H9 (cell line): ENCODE data around the gene RNF183. TPM values are rescaled to one million over a fixed set of nuclear protein-coding genes. Genes with fewer than 3 reads are reported as not detected.

Experiments
- DNase-seq: peaks from one replicate; pipeline ENCODE4 v3.0.0-alpha.2; 2017
- H2AFZ ChIP-seq: one replicate; pipeline ENCODE4 v1.6.1; 2013; ENCODE audit warnings: mild to moderate bottlenecking, low read length, control low read depth, moderate library complexity
- H2AK5ac ChIP-seq: 2 replicates; pipeline ENCODE4 v1.6.1; 2013; ENCODE audit warnings: low read length, control low read depth, mixed read lengths; ENCODE audit not compliant: insufficient read length
- H2BK120ac ChIP-seq: one replicate; pipeline ENCODE4 v1.6.1; 2013; ENCODE audit warnings: low read depth, mild to moderate bottlenecking, low read length, control low read depth, inconsistent platforms; ENCODE audit not compliant: poor library complexity, severe bottlenecking
- H2BK12ac ChIP-seq: 2 replicates; pipeline ENCODE4 v1.6.1; 2013; ENCODE audit warnings: low read length, control low read depth, mixed read lengths, low read depth; ENCODE audit not compliant: insufficient read length
- H2BK15ac ChIP-seq: 2 replicates; pipeline ENCODE4 v1.6.1; 2013; ENCODE audit warnings: low read depth, low read length, control low read depth
- H2BK20ac ChIP-seq: one replicate; pipeline ENCODE4 v1.6.1; 2013; ENCODE audit warnings: low read depth, mild to moderate bottlenecking, low read length, control low read depth, inconsistent platforms; ENCODE audit not compliant: poor library complexity, severe bottlenecking
- H2BK5ac ChIP-seq: 2 replicates; pipeline ENCODE4 v1.6.1; 2013; ENCODE audit warnings: low read length, control low read depth, mixed read lengths; ENCODE audit not compliant: insufficient read length
- H3K14ac ChIP-seq: 2 replicates; pipeline ENCODE4 v1.6.1; 2013; ENCODE audit warnings: low read length, control low read depth; ENCODE audit not compliant: insufficient read depth
- H3K18ac ChIP-seq: 2 replicates; pipeline ENCODE4 v1.6.1; 2013; ENCODE audit warnings: low read depth, mild to moderate bottlenecking, mixed read lengths, low read length, control low read depth; ENCODE audit not compliant: insufficient read length
- H3K23ac ChIP-seq: 2 replicates; pipeline ENCODE4 v1.6.1; 2013; ENCODE audit warnings: low read length, control low read depth, mixed read lengths, low read depth; ENCODE audit not compliant: insufficient read length
- H3K23me2 ChIP-seq: 2 replicates; pipeline ENCODE4 v1.6.1; 2013; ENCODE audit warnings: low read depth, mild to moderate bottlenecking, mixed read lengths, low read length, control low read depth; ENCODE audit not compliant: insufficient read length, poor library complexity, severe bottlenecking
- H3K27ac ChIP-seq: 2 replicates; pipeline ENCODE4 v1.5.1; 2013; ENCODE audit warnings: low read length, control low read depth, mixed read lengths, low read depth; ENCODE audit not compliant: insufficient read length
- H3K27me3 ChIP-seq: 2 replicates; pipeline ENCODE4 v1.6.1; 2013; ENCODE audit warnings: low read length, control low read depth, inconsistent platforms; ENCODE audit not compliant: insufficient read depth
- H3K4ac ChIP-seq: 2 replicates; pipeline ENCODE4 v1.6.1; 2013; ENCODE audit warnings: low read depth, mild to moderate bottlenecking, control low read depth, inconsistent platforms, low read length, moderate library complexity
- H3K4me1 ChIP-seq: 2 replicates; pipeline ENCODE4 v1.6.1; 2013; ENCODE audit warnings: low read length, control low read depth, inconsistent platforms; ENCODE audit not compliant: insufficient read depth
- H3K4me2 ChIP-seq: 2 replicates; pipeline ENCODE4 v1.6.1; 2013; ENCODE audit warnings: low read length, control low read depth, mixed read lengths; ENCODE audit not compliant: insufficient read length, insufficient read depth
- H3K56ac ChIP-seq: 2 replicates; pipeline ENCODE4 v1.6.1; 2013; ENCODE audit warnings: low read depth, mild to moderate bottlenecking, mixed read lengths, low read length, control low read depth; ENCODE audit not compliant: insufficient read length
- H3K79me1 ChIP-seq: 2 replicates; pipeline ENCODE4 v1.6.1; 2013; ENCODE audit warnings: low read depth, mild to moderate bottlenecking, moderate library complexity, low read length, control low read depth, inconsistent platforms; ENCODE audit not compliant: insufficient read depth, poor library complexity, severe bottlenecking
- H3K79me2 ChIP-seq: 2 replicates; pipeline ENCODE4 v1.6.1; 2013; ENCODE audit warnings: low read length, control low read depth, inconsistent platforms; ENCODE audit not compliant: insufficient read depth
- H3K9ac ChIP-seq: 2 replicates; pipeline ENCODE4 v1.6.1; 2013; ENCODE audit warnings: low read length, control low read depth, mixed read lengths; ENCODE audit not compliant: insufficient read length; ENCODE audit errors: extremely low read depth
- H3K9me3 ChIP-seq: one replicate; pipeline ENCODE4 v1.6.1; 2013; ENCODE audit warnings: low read depth, low read length, inconsistent platforms; ENCODE audit not compliant: control insufficient read depth
- H3T11ph ChIP-seq: one replicate; pipeline ENCODE4 v1.6.1; 2013; ENCODE audit warnings: mild to moderate bottlenecking, low read length, control low read depth, inconsistent platforms
- H4K20me1 ChIP-seq: one replicate; pipeline ENCODE4 v1.6.1; 2013; ENCODE audit not compliant: control insufficient read depth, insufficient read length, insufficient read depth
- H4K5ac ChIP-seq: 2 replicates; pipeline ENCODE4 v1.6.1; 2013; ENCODE audit warnings: low read depth, mild to moderate bottlenecking, mixed read lengths, low read length, control low read depth; ENCODE audit not compliant: insufficient read length
- H4K8ac ChIP-seq: replicated peaks from 2 replicates; pipeline ENCODE4 v1.6.1; 2013; ENCODE audit warnings: low read length, control low read depth, mixed read lengths, low read depth; ENCODE audit not compliant: insufficient read length
- H4K91ac ChIP-seq: 2 replicates; pipeline ENCODE4 v1.6.1; 2013; ENCODE audit warnings: low read depth, mild to moderate bottlenecking, moderate library complexity, mixed read lengths, low read length, control low read depth; ENCODE audit not compliant: insufficient read length
- H3K27ac Mint-ChIP-seq, 3 experiments: 2 replicates in 2 of 3; 3 replicates in 1 of 3; pipeline ENCODE4 v1.8.0; 2020 to 2021; ENCODE audit warnings: mixed read lengths in 3 of 3, mild to moderate bottlenecking in 1 of 3, moderate library complexity in 1 of 3
- H3K27me3 Mint-ChIP-seq: 2 replicates; pipeline ENCODE4 v1.8.0; 2021; ENCODE audit warnings: low read depth, mild to moderate bottlenecking, moderate library complexity, mixed read lengths
- H3K36me3 Mint-ChIP-seq, 3 experiments: 2 replicates in 2 of 3; 3 replicates in 1 of 3; pipeline ENCODE4 v1.8.0; 2020 to 2021; ENCODE audit warnings: low read depth in 3 of 3, mixed read lengths in 3 of 3; ENCODE audit not compliant: insufficient read depth in 1 of 3
- H3K4me1 Mint-ChIP-seq, 2 experiments: 2 replicates each; pipeline ENCODE4 v1.8.0; 2020; ENCODE audit warnings: mixed read lengths in 2 of 2
- H3K4me3 Mint-ChIP-seq, 2 experiments: 2 replicates in 1 of 2; 3 replicates in 1 of 2; pipeline ENCODE4 v1.8.0; 2020 to 2021; ENCODE audit warnings: mild to moderate bottlenecking in 2 of 2, mixed read lengths in 2 of 2, moderate library complexity in 1 of 2
- H3K9me3 Mint-ChIP-seq, 2 experiments: 2 replicates in 1 of 2; 3 replicates in 1 of 2; pipeline ENCODE4 v1.8.0; 2020; ENCODE audit warnings: mild to moderate bottlenecking in 2 of 2, mixed read lengths in 2 of 2, moderate library complexity in 1 of 2
- CTCF ChIP-seq: fragments of 200-600 bp; sonication (generic); conservative IDR thresholded peaks from 3 replicates; pipeline ENCODE4 v1.8.0; 2021; ENCODE audit warnings: antibody characterized with exemption, mild to moderate bottlenecking
- whole genome bisulfite sequencing: extraction: QIAGEN DNeasy Blood & Tissue Kit; methylation state at CpG from one replicate; pipeline ENCODE4 v1.1.7; 2013; ENCODE audit warnings: missing lambda C conversion rate, low lambda C conversion rate, mixed read lengths; ENCODE audit not compliant: insufficient read length; ENCODE audit errors: extremely low coverage; 5-methylcytosine and 5-hydroxymethylcytosine counted together
- total RNA-seq: library from RNA; stranded (reverse); gene quantifications from 2 replicates; pipeline ENCODE4 v1.2.1, GENCODE V29; 2021

Gene RNF183
- total RNA-seq, 1 experiment from 2014 or later, result 0.33 TPM

GRCh38 chr9:113258282-113258681 lies 44.9 kb downstream of the RNF183 start:
- Histone ChIP-seq H4K5ac (no peak overlapping the region), H3K27ac (no peak overlapping the region), H2BK12ac (no peak overlapping the region), H2BK20ac (no peak overlapping the region), H2BK120ac (no peak overlapping the region), H3K9me3 (no peaks in the 10 kb centered on the region), H3K27me3 (no peaks in the 10 kb centered on the region), H3K79me2 (no peaks in the 10 kb centered on the region), H3K23ac (no peak overlapping the region), H3K18ac (no peak overlapping the region), H3K79me1 (no peaks in the 10 kb centered on the region), H2AK5ac (no peak overlapping the region), H3K4me1 (no peaks in the 10 kb centered on the region), H2BK5ac (no peak overlapping the region), H3K4ac (no peak overlapping the region), H3K9ac (no peak overlapping the region), H2BK15ac (no peak overlapping the region), H4K20me1 (no peaks in the 10 kb centered on the region), H2AFZ (no peak overlapping the region), H4K91ac (no peak overlapping the region), H3K23me2 (no peaks in the 10 kb centered on the region), H3K14ac (no peak overlapping the region), H3K56ac (no peak overlapping the region), H3T11ph (no peak overlapping the region), H4K8ac (no peak overlapping the region), H3K4me2 (no peak overlapping the region)
- H3K27ac Mint-ChIP-seq, result no peak overlapping the region
- no peaks in the 10 kb centered on the region for H3K9me3 Mint-ChIP-seq
- DNase-seq, result no peak
- H3K27me3 Mint-ChIP-seq, result no peaks in the 10 kb centered on the region
- H3K4me3 Mint-ChIP-seq, result no peak overlapping the region
- H3K4me1 Mint-ChIP-seq, result no peaks in the 10 kb centered on the region
- H3K36me3 Mint-ChIP-seq, result peaks cover 13 to 46% (median 32%) of the 10 kb centered on the region in 3 experiments; a peak in 6 of 7 replicates
- no peak for TF ChIP-seq CTCF
- no CpG with 5 or more reads among the region's 1 CpG for WGBS
